G401.6 (cell line): ENCODE results near the gene CPE.
"Not testable (repeated sequence)": the region's sequence is repeated elsewhere in the genome, so short reads cannot be mapped to it uniquely, and the experiment has no call there.

Source experiments
- FAIRE-seq: peaks from 2 replicates; lab custom pipeline; 2012; peaks lifted over from hg19 to GRCh38; lab: Jason Lieb, UNC

Gene CPE

DNA sequence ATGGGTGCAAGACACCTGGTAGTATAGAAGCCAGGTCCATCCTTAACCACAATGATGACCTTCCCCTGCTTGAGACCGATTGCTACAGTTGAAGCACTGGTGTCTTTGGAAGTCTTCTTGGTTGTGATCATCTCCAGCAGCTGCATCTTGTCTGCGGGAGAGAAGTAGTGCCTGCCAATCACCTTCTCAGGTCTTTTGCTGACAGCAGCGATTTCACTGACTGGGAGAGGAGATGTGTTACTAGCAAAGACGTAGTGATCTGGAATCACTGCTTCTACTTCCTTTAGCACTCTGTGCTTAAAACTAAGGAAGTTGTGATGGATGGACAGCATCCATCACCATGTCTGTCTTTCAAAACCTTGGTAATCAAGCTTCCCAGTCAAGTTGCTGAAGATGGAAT lies 25.9 kb downstream of the CPE start:
- FAIRE-seq, result no peak

DNA sequence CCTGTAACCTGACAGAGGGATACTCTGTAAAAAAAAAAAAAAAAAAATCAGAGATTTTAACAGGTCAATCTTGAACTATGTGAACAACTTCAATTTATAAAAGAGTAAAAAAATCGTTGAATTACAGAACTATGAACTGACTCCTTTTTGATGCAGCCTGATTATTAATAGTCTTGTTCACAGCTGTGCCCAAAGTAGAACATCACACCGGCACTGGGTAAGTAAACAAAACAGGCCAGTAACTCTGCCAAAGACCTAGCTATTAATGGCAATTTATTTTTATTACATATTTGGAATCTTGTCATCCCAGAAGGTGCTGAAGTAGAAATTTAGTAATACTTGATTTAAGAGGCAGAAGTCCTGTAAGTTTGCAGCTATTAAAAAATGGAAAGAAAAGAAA lies 31.4 kb downstream of the CPE start:
- FAIRE-seq, result no peak

DNA sequence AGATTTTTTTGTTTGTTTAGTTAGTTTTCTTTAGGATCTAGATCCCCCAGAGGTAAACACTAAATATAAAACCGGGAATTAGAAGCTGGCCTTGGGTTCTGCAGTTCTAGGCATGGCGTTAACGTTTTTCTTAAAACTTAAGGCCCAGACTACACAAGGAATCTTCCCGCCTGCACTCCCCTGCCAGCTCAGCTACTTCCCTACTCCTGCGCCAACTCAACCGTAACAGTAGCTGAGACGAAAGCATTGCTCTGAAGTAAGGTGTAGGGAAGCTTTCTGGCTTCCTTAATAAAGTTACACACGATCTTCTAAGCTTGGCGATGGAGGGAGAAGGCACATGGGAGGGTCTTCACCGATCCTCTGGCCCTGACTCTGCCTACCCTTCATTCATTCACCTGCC lies 37.1 kb downstream of the CPE start:
- FAIRE-seq, result no peak

DNA sequence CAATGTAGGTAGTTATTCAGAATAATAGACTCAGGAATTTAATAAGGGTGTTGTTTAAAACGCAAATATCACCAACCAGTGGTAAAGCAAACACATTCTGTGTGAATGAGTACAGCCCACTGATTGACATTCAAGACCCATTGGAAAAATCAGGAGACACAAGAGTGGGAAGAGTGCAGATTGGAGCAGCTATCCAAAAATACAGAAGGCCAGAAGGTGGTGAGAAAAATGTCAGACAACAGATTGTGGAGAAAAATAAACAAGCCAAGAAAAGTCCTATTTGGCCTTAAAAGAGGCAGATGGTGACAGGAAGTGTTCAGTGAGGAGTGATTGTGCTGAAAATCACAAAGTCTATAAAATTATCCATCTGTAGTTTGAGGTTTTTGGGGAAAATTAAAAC lies 39.3 kb downstream of the CPE start:
- FAIRE-seq, result no peak

DNA sequence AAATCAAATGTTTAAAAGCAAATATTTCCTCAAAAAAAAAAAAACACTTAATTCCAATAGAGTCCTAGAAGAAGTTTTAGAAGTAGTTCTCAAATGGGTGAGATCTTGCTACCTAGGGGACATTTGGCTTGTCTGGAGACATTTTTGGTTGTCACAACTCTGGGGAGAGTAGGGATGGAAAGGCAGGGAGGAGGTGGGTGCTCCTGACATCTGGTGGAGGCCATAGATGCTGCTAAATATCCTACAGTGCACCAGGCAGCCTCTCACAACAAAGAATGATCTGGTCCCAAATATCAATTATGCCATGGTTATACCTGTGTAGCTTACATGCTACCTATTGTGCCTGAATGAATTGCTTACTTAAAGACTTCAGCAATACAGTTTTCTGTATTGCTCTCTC lies 46.8 kb downstream of the CPE start:
- FAIRE-seq, result no peak

DNA sequence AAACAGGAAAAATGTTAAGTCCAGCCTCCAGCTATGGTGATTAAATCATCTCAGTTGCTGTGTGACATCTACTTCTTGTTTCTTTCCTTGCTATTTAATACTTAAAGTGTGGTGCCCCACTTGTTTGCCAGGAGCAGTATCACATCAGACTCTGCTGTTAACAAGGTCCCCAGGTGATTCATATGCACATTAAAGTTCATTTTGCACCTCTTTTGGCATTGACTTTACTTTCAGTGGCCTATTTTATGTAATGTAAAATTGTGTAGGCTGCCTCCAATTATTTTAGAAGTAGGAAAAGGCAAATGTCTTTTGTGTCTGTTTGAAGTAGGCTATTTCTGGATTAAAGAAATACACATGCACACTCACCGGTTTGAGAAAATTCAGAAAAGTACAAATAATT lies 47.5 kb downstream of the CPE start:
- no peak for FAIRE-seq

DNA sequence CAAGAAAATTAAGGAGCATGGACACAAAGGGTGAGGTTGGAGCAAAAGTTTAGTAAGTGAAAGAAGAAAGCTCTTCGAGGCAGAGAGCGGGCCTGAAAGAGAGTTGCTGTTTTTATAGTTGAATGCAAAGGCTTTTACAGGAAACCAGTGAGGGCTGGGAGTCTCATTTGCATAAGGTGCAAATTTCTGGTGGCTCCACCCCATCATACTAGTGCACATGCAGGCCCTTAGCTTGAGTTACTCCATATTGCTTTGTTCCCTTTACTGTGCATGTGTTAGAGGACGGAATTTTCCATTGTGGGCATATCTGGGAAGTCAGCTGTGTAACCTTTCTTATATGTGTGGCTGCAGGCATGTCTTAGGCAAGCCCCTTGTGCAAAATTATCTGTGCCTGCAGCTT lies 48.0 kb downstream of the CPE start:
- FAIRE-seq, result no peak

DNA sequence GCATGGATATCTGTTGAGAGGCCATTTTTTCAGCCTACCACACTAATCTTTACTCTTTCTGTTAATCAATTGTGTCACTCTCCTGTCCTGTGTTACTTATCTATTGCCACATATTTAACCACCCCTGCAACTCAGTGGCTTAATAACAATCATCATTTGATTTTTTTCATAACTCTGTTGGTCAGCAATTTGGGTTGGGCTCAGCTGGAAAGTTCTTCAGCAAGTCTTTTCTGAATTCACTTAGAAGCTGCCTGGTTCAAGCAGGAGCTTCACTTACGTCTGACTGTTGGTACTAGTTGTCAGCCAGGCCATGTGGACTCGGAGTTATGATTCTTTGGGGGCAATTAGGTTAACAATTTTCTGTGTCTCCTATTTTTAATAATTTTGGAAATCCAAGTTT lies 50.1 kb downstream of the CPE start:
- no peak for FAIRE-seq

DNA sequence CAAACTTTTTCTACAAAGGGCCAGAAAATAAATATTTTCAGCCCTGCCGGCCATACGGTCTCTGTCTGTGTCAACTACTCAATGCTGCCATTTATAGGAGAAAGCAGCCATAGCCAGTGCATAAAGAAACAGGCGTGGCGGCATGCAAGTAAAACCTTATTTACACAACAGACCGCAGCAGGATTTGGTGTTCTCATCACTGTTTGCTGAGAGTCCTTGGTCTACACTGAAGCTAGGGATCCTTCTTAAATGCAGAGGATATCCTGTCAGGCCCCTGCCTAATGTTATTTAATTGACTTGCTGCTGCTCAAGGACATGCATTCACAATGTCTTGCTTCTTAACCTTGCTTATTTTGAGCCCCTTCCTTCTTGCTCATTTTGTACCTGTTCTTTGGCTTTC lies 54.7 kb downstream of the CPE start:
- no peak for FAIRE-seq

DNA sequence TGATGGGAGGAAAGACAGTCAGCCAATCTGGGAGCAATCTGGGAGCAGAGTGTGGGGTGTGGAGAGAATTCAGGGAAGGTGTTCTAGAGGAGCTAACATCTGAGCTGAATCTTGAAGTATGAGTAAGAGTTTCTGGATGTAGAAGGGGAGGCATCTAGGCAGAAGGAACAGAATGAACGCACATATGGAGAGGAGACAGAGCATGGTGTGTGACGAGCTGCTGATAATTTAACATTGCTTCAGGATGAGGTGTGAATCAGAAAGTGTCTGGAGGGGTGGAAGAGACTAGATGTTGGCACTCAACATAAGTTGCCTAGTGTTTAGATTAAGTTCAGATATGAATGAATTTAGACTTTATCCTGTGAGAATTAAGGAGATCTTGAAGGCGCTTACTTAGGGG lies 58.9 kb downstream of the CPE start:
- FAIRE-seq, result no peak

DNA sequence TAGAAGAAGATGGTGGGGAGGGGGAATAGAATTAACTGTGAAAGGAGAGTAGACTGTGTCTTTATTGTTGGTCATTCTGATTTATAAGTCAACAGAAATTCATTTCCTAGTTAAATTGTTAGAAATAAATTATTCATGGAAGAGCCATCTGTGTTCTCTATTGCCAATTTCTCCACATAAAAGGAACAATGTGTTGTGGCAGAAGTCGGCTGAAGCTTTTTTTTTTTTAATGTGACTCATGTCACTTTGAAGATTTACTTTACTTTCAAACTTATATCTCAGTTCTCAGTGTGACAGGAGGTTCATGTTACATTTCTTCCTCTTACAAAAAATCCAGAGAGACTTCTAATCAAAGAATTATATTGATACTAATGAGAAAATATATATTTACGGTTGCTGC lies 60.5 kb downstream of the CPE start:
- no peak for FAIRE-seq

DNA sequence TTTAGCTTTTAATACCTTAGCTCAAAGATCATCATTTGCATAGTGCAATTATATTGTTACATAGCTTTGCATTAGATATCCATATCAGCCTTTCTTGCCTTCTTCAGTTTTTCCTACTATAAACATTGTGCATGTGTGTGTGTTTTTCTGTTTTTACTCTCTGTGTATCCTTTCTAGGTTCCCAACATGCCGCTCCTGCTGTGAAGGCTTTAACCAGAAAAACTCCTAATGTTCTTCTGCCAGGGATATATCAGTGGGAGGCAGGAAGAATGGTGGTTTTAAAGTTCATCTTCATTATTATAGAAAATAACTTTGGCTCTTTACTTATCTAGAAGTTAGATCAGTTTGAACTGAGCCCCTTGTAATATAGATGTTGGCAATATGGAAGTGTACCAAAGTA lies 61.2 kb downstream of the CPE start:
- FAIRE-seq, result no peak

DNA sequence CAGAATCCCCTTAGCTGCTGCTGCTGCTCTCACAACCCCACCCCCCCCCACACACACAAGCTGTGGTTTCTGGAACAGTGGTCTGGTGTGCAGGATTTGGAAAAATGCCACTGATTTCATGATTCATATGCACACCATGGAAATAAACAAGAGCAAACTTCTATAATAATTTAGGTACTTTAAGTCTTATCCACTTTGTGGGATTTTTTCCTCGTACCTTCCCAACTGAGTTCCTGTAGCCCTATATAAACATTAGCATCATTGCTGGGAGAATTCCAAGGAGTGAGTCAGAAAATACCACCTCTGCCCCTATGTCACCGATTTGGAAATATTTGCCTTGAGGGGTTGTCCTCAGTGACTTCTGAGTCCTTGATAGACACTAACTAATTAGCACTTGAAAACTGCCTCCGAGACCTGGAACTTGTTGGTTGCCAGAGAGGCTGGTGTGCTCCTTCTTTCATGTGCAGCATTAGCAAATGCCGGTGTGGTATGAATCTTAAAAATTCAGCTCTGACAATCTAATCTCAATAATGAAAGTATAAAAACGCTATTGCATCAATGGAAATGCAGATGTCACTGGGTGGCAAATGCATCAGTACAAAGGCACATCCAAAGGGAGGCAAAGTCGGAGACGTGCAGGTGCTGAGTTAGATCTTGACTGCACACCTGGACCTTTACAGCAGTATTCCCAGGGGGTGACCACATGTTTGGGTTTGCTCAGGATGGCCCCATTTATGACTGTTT lies 61.8 kb downstream of the CPE start:
- FAIRE-seq, result no peak

DNA sequence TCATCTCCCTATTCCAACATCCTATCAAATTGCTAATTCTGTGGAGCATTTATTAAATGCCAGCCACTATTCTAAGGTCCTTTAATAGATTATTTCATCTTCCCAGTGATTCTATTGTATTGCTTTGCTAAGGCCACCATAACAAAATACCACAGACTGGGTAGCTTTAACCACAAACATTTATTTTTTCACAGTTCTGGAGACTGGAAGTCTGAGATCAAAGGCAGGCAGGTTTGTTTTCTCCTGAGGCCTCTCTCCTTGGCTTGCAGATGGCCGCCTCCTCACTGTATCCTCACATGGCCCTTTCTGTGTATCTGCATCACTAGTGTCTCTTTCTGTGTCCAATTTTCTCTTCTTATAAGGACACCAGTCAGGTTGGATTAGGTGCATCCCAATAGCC lies 64.5 kb downstream of the CPE start:
- no peak for FAIRE-seq

DNA sequence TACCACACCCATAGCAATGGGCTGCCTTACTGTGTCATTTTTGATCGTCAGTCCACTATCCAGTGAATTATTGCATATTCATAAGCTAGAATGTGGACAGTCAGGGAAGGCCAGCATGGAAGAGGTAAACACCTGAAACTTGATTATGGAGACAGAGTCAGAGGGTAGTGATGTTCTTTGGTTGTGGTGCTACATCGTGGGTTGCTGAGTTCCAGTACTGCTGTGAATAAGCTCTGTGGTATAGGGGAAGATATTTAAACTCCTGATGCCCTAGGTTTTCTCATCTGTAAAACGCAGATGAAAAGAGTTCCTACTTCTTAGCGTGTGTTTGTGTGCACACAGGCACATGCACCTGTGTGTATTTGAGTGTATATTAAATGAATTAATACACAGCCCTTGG lies 69.9 kb downstream of the CPE start:
- FAIRE-seq, result no peak

DNA sequence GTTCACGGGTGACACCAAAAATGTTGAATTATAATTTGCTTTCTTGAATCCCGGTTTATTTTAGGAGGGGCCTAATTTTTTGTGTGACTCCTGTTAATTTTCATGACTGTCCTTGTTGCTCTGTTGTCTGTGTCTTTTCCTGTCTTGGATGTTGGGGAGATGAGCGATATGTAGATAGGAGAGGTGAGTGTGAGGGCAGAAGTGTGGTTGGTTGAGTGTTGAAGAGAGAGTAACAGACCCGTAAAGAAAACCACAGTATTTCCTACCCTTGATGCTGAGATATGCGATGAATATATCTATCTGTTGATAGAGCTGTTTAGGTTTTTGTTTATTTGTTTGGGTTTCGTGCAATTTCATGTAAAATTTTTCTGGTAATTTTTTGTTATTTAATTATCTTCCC lies 70.5 kb downstream of the CPE start:
- FAIRE-seq, result no peak

DNA sequence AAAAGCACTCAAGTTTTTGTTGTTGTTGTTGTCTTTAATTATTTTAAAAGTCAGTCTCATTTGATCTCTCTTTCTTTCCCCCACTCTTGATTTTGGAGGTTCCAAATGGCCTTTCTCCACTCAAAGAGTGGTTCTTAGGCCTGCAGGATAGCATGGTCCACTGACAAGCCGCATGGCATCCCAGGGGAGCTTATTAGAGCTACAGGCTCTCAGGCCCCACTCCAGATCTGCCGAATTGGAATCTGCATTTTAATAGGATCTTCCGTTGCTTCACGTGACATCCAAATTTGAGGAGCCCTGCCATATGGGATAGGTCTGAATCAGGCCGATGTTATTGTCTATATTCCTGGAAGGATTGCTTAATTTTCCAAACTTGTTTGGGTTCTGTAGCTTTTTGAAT lies 72.1 kb downstream of the CPE start:
- no peak for FAIRE-seq

DNA sequence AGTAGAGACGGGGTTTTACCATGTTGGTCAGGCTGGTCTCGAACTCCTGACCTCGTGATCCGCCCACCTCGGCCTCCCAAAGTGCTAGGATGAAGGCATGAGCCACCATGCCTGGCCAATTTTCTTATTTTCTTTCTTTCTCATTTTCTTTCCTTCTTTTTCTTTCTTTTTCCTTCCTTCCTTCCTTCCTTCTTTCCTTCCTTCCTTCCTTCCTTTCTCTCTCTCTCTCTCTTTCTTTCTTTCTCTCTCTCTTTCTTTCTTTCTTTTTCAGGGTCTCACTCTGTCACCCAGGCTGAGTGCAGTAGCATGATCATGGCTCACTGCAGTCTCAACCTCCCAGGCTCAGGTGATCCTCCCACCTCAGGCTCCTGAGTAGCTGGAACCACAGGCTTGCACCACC lies 74.3 kb downstream of the CPE start:
- FAIRE-seq, result not testable (repeated sequence)

DNA sequence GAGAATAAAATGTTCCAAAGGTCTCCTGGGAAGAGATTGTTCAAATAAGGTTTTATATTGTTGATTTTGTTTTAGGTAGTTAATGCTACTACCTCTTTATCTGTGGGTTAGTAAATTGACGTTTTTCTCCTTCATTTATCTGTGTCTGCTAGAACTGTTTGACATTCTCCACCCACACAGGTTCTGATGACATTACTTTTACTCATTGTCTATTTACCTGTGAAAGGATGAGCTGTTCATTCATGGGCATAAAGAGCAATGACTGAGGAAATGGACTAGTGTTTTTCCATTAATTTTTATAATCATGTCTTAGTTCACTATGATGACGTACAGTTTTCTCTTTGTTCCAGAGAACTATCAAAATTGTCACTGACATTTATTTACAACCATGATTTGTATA lies 75.6 kb downstream of the CPE start:
- no peak for FAIRE-seq

DNA sequence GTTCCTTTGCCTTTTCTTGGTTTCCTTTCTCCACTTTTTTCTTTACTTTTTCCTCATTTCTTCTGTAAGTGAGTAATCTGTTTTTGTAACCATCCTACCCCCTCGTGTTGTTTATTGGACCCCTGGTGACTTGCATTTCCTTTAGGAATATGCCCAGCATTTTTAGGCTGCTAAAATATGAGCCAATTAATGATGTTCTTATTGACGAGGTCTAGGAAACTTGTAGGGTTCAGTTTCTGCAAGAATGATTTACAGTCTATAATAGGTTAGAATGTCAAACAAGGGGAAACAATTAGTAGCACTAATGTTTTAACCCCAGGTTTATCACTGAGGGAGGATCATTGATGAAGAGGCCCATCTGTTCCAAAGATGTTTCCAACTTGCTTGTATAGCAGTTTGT lies 79.0 kb downstream of the CPE start:
- no peak for FAIRE-seq

DNA sequence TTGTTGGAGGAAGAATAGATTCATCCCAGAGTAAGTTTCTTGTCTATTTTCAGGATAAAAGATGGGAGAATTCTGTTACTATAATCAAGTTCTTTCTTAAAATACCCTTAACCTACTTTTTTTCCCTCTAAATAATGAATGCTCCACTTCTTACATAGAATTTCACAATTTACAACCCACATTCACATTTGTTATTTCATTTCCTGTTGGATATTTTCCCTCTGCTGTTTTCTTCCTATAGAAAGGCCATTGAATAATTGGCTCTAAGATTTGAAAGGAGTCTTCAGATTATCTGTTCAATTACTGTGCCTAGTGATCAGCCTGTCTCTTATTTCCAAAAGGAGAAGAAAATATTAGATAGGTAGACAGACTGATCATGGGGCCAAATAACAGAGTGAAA lies 79.7 kb downstream of the CPE start:
- no peak for FAIRE-seq

DNA sequence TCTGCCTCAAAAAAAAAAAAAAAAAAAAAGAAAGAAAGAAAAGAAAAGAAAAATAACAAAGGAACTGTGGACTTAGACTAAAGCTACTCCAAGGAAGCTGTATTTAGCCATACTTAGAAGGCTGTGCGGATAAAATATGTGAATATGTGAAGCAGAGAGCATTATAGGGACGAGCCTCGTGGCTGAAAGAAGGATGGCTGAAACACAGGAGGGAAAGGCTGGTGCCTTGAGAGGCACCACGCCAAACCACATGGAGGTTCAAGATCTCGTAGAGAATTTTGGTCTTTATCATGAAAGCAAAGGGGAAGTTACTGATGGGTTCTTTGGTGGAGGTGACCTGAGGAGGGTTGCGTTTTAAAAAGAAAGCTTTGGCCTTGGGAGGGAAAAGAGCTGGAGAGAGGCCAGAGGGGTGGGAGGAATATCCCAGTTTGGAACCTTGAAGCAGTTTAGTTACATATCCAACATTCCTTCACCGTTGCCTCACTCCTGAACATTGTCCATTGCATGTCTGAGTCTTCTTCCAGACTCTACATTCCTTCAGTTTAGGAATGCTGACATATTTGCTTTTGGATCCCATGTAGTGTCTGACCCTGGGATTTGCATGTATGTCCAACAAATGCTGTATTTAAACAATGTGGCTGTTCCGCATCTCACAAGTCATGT lies 82.5 kb downstream of the CPE start:
- FAIRE-seq, result no peak

DNA sequence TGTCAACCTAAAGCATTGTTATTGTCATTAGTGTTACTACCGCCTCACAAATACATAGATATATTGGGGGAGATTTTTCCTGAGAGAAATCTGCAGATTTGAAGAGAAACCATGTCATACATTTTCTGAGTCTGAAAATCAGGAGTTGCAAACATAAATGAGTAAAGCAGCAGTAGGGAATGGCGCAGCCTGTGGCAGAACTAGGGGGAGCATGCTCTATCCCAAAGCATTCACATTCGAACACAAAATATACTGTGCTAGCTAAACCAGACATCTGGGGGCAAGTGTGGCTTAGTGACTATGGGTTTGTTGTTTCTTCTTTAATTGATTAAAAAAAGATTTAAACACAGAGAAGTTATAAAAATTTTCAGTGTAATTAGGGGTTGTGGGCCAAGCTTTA lies 83.2 kb downstream of the CPE start:
- FAIRE-seq, result no peak

DNA sequence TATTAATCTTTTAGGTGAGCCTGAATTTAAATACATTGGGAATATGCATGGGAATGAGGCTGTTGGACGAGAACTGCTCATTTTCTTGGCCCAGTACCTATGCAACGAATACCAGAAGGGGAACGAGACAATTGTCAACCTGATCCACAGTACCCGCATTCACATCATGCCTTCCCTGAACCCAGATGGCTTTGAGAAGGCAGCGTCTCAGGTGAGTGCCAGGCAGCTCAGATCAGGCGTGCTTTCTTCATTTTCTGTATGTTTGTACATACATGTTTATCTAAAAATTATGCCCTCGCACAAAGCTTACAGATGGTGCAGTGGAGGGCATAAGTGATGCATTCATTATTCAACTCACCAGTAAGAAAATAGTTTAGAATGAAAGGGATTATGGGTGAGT lies 85.6 kb downstream of the CPE start:
- FAIRE-seq, result no peak
